HCT116 (cell line): Measurements from ENCODE around the gene SNX13. TPM values are rescaled to one million over a fixed set of nuclear protein-coding genes. Genes with fewer than 3 reads are reported as not detected.

Experiments
- ATAC-seq: fragments of 200-7000 bp; cut with Tn5 transposase; 2 replicates; pipeline ENCODE4 v1.9.1; 2020; ENCODE audit warnings: mild to moderate bottlenecking, moderate library complexity
- BruUV-seq: library from RNA; stranded (reverse); fragments of 400-500 nt; replicated peaks from 2 replicates; lab custom pipeline; 2021; lab: Mats Ljungman, UMichigan
- CTCF ChIA-PET: fragments of 300-600 bp; sonication (Branson Sonifier 250); formaldehyde crosslinking; loops from one replicate; lab custom pipeline; 2021; ENCODE audit warnings: antibody characterized with exemption; lab: Charles Lee
- POLR2A ChIA-PET: fragments of 300-600, 350-600 bp; sonication (Branson Sonifier 250); formaldehyde crosslinking; loops from one replicate; lab custom pipeline; 2021; ENCODE audit warnings: antibody characterized with exemption; lab: Charles Lee
- RAD21 ChIA-PET, 2 experiments: fragments of 300-600 bp; sonication (Branson Sonifier 250); formaldehyde crosslinking; loops; one replicate each; lab custom pipeline; 2023; ENCODE audit warnings: low total read pairs in 2 of 2; ENCODE audit not compliant: uncharacterized antibody in 2 of 2, unreplicated experiment in 2 of 2, low non-redundant PET in 1 of 2; lab: Charles Lee
- DNase-seq: peaks from one replicate; pipeline ENCODE4 v3.0.0-alpha.2; 2010; ENCODE audit warnings: low read depth, low spot score
- H2AFZ ChIP-seq: fragments of 200-600 bp; shearing (Covaris generic), sonication (generic); 2 replicates; pipeline ENCODE4 v1.6.1; 2017; ENCODE audit warnings: low read depth, mixed run types, mixed read lengths, antibody characterized with exemption, low read length; ENCODE audit not compliant: poor library complexity, severe bottlenecking
- H3K27ac ChIP-seq: 2 replicates; pipeline ENCODE4 v1.5.1; 2012; ENCODE audit warnings: low read depth, low read length
- H3K27me3 ChIP-seq: fragments of 200-600 bp; sonication (generic); 2 replicates; pipeline ENCODE4 v1.6.1; 2016; ENCODE audit warnings: mixed run types, low read length, mixed read lengths; ENCODE audit not compliant: insufficient read depth
- H3K36me3 ChIP-seq, 2 experiments: fragments of 200-500 bp in 1 of 2; fragments of 200-600 bp in 1 of 2; sonication (Bioruptor generic) in 1 of 2; sonication (generic) in 1 of 2; 2 replicates each; pipeline versions ENCODE4 v1.5.1 to v1.6.1; 2014 to 2016; ENCODE audit warnings: low read length in 2 of 2, inconsistent platforms in 1 of 2, mixed read lengths in 1 of 2, mixed run types in 1 of 2; ENCODE audit not compliant: insufficient read depth in 2 of 2, control insufficient read depth in 1 of 2
- H3K4me1 ChIP-seq, 2 experiments: fragments of 200-600 bp in 1 of 2; sonication (generic) in 1 of 2; 2 replicates each; pipeline versions ENCODE4 v1.5.1 to v1.6.1; 2012 to 2017; ENCODE audit warnings: low read length in 2 of 2, inconsistent platforms in 1 of 2, mild to moderate bottlenecking in 1 of 2, mixed read lengths in 1 of 2, mixed run types in 1 of 2, moderate library complexity in 1 of 2; ENCODE audit not compliant: insufficient read depth in 2 of 2, control insufficient read depth in 1 of 2
- H3K4me2 ChIP-seq: fragments of 200-600 bp; sonication (generic); 2 replicates; pipeline ENCODE4 v1.6.1; 2017; ENCODE audit warnings: mixed run types, low read length, mixed read lengths
- H3K4me3 ChIP-seq, 2 experiments: fragments of 200-600 bp in 1 of 2; sonication (generic) in 1 of 2; replicated peaks in 1 of 2; 2 replicates each; pipeline ENCODE4 v1.5.1; 2011 to 2016; ENCODE audit warnings: low read length in 2 of 2, control low read depth in 1 of 2, low read depth in 1 of 2, mild to moderate bottlenecking in 1 of 2, mixed read lengths in 1 of 2, mixed run types in 1 of 2
- H3K79me2 ChIP-seq: fragments of 200-600 bp; sonication (generic); 2 replicates; pipeline ENCODE4 v1.6.1; 2017; ENCODE audit warnings: mild to moderate bottlenecking, mixed run types, low read length, moderate library complexity, mixed read lengths; ENCODE audit not compliant: insufficient read depth
- H3K9ac ChIP-seq: fragments of 200-600 bp; sonication (generic); 2 replicates; pipeline ENCODE4 v1.6.1; 2016; ENCODE audit warnings: low read length, mixed read lengths
- H3K9me2 ChIP-seq: fragments of 200-600 bp; sonication (generic), shearing (Covaris generic); 2 replicates; pipeline ENCODE4 v1.6.1; 2017; ENCODE audit warnings: mixed run types, mild to moderate bottlenecking, moderate library complexity; ENCODE audit not compliant: insufficient read depth
- H3K9me3 ChIP-seq, 2 experiments: fragments of 200-500 bp in 1 of 2; fragments of 200-600 bp in 1 of 2; sonication (Bioruptor generic) in 1 of 2; sonication (generic) in 1 of 2; 2 replicates each; pipeline ENCODE4 v1.6.1; 2014 to 2017; ENCODE audit warnings: low read length in 2 of 2, mixed read lengths in 2 of 2, inconsistent platforms in 1 of 2, low read depth in 1 of 2, mild to moderate bottlenecking in 1 of 2, mixed run types in 1 of 2, moderate library complexity in 1 of 2; ENCODE audit not compliant: control insufficient read depth in 1 of 2, insufficient read depth in 1 of 2
- H4K20me1 ChIP-seq: fragments of 200-600 bp; sonication (generic), shearing (Covaris generic); 2 replicates; pipeline ENCODE4 v1.6.1; 2017; ENCODE audit warnings: mixed run types, mild to moderate bottlenecking, moderate library complexity; ENCODE audit not compliant: insufficient read depth
- CEBPB ChIP-seq: IDR thresholded peaks from 2 replicates; pipeline ENCODE4 v1.6.1; 2012; ENCODE audit warnings: low read depth
- CTCF ChIP-seq, 3 experiments: fragments of 200-600 bp in 1 of 3; sonication (generic) in 1 of 3; IDR thresholded peaks in 2 of 3; conservative IDR thresholded peaks in 1 of 3; 2 replicates each; pipeline ENCODE4 v1.5.1; 2012 to 2017; ENCODE audit warnings: low read depth in 2 of 3, low read length in 2 of 3, antibody characterized with exemption in 1 of 3, borderline replicate concordance in 1 of 3, control low read depth in 1 of 3, mild to moderate bottlenecking in 1 of 3, mixed read lengths in 1 of 3, mixed run types in 1 of 3, moderate library complexity in 1 of 3; ENCODE audit not compliant: insufficient read depth in 1 of 3
- EGR1 ChIP-seq: IDR thresholded peaks from 2 replicates; pipeline ENCODE4 v1.6.1; 2012; ENCODE audit warnings: low read depth
- FOSL1 ChIP-seq: IDR thresholded peaks from 2 replicates; pipeline ENCODE4 v1.6.1; 2012; ENCODE audit warnings: low read depth
- JUND ChIP-seq: IDR thresholded peaks from 2 replicates; pipeline ENCODE4 v1.6.1; 2012
- POLR2A ChIP-seq: IDR thresholded peaks from 2 replicates; pipeline ENCODE4 v1.7.0; 2011; ENCODE audit warnings: borderline replicate concordance; ENCODE audit not compliant: insufficient read depth, insufficient read length; ENCODE audit errors: extremely low read depth
- REST ChIP-seq: IDR thresholded peaks from 2 replicates; pipeline ENCODE4 v1.6.1; 2012; ENCODE audit warnings: low read depth
- TCF7L2 ChIP-seq: IDR thresholded peaks from 2 replicates; pipeline ENCODE4 v1.7.0; 2011; ENCODE audit warnings: borderline replicate concordance, inconsistent platforms; ENCODE audit not compliant: insufficient read depth, insufficient read length; ENCODE audit errors: extremely low read depth
- YY1 ChIP-seq: IDR thresholded peaks from 2 replicates; pipeline ENCODE4 v1.6.1; 2011; ENCODE audit warnings: low read length, low read depth, moderate library complexity, mild to moderate bottlenecking; ENCODE audit not compliant: insufficient replicate concordance; ENCODE audit errors: extremely low read depth
- ZBTB33 ChIP-seq: IDR thresholded peaks from 2 replicates; pipeline ENCODE4 v1.6.1; 2011; ENCODE audit warnings: mild to moderate bottlenecking, low read length, moderate library complexity; ENCODE audit not compliant: insufficient replicate concordance; ENCODE audit errors: extremely low read depth
- ZFX ChIP-seq: fragments of 450-650 bp; IDR thresholded peaks from 2 replicates; pipeline ENCODE4 v1.6.1; 2017
- ZNF274 ChIP-seq: fragments of 200-500 bp; sonication (Bioruptor generic); IDR thresholded peaks from 2 replicates; pipeline ENCODE4 v1.6.1; 2014; ENCODE audit warnings: mild to moderate bottlenecking, low read depth, low read length, inconsistent platforms
- intact Hi-C: fragments of 100-400 bp; cut with micrococcal nuclease; formaldehyde crosslinking; loops from 2 replicates; pipeline ENCODE4 v1.10.0; 2022
- total RNA-seq: library from RNA; stranded (reverse); gene quantifications from one replicate; pipeline ENCODE4 v1.2.1, GENCODE V29; 2021; ENCODE audit not compliant: unreplicated experiment
- TF ChIP-seq, protein P1 (sequence below): IDR thresholded peaks from 2 replicates; pipeline ENCODE4 v1.6.1; 2012

Gene SNX13
- total RNA-seq, 1 experiment from 2014 or later = 33.4 TPM

DNA sequence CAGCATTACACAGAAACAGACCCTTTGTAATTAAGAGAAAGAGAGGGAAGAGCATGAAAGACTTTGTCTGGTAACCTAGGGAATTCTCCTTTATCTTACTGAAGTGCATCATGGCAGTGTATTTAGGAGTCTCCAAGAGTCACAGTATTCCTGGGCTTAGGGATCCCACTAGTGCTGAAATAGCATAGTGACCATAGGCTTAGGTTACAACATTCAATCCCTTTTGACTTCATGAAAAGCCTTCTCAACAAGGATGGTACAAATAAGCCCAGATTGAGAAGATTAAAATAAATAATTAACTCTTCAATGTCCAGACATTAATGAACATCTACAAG, 76.5 kb downstream of the SNX13 start (continued):
- TF ChIP-seq EGR1 (no peak), TCF7L2 (no peak), ZNF274 (no peak)

DNA sequence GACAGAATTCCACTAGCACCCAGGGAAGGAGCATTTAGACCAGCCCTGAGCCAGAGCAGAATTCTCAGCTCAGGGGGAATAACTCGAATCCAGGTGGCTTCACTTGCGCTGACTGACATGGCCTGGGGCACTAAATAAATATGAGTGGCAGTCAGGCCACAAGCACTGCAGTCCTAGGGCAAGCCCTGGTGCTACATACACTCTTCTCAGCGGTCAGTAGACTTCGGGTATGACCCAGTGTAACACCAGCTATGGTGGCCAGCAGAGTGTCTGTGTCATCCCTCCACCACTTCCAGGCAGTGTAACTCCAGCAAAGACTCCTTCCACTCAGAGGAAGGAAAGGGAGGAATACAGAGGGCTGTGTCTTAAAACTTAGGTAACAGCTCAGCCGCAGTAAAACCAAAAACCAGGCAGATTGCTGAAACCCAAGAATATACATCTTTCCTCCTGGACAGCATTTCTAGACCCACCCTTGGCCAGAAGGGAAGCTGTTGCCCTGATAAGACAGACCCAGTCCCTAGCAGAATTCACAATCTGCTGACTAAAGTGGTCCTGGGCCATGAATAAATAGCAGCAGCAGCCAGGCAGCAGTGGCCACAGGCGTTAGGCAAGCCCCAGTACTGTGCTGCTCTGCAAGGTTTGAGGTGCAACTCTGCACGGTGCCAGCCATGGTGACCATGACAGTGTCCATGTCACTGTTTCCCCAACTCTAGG, 77.0 kb downstream of the SNX13 start:
- H3K4me3 ChIP-seq = no peak overlapping the region
- no peaks in the 10 kb centered on the region for H3K9me3 ChIP-seq
- no peak overlapping the region for H2AFZ ChIP-seq
- no peak overlapping the region for H3K27ac ChIP-seq
- ChIA-PET CTCF (no interaction called here), RAD21 (no interaction called here), POLR2A (no interaction called here)
- H3K27me3 ChIP-seq = no peaks in the 10 kb centered on the region
- no peaks in the 10 kb centered on the region for H4K20me1 ChIP-seq
- no peaks in the 10 kb centered on the region for H3K4me1 ChIP-seq
- H3K4me2 ChIP-seq = no peak overlapping the region
- no peak for TF ChIP-seq CTCF (IDR thresholded peaks at IDR 0.05 in 2 of 3, conservative IDR thresholded peaks at IDR 0.05 in 1 of 3; ENCODE audit: borderline replicate concordance in 1 of 3, insufficient read depth in 1 of 3, low read depth in 2 of 3, low read length in 2 of 3)
- TF ChIP-seq EGR1 = no peak
- no peak for TF ChIP-seq POLR2A
- no peak for TF ChIP-seq ZFX
- TF ChIP-seq, protein P1, sequence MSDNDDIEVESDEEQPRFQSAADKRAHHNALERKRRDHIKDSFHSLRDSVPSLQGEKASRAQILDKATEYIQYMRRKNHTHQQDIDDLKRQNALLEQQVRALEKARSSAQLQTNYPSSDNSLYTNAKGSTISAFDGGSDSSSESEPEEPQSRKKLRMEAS = no peak
- TF ChIP-seq REST = no peak
- TF ChIP-seq YY1 = no peak
- TF ChIP-seq FOSL1 = no peak
- TF ChIP-seq ZBTB33 = no peak
- TF ChIP-seq JUND = no peak
- TF ChIP-seq CEBPB = no peak
- no peaks in the 10 kb centered on the region for H3K79me2 ChIP-seq
- no peaks in the 10 kb centered on the region for H3K9me2 ChIP-seq
- intact Hi-C loops = no loop called here
- ATAC-seq (no peak), DNase-seq (no peak)
- H3K9ac ChIP-seq = no peak overlapping the region
- H3K36me3 ChIP-seq = no peaks in the 10 kb centered on the region
- no TSS peak for BruUV-seq
